Osteoblast (primary cell): ENCODE data around the gene IRS2. TPM values are rescaled to one million over a fixed set of nuclear protein-coding genes. Genes with fewer than 3 reads are reported as not detected.

Source experiments
- DNase-seq: peaks from one replicate; pipeline ENCODE4 v3.0.0; 2011; ENCODE audit warnings: low spot score, mixed read lengths; ENCODE audit not compliant: insufficient read length; ENCODE audit errors: missing footprints
- H2AFZ ChIP-seq: 2 replicates; pipeline ENCODE4 v1.6.0; 2011; ENCODE audit warnings: mild to moderate bottlenecking, low read length
- H3K27ac ChIP-seq: 2 replicates; pipeline ENCODE4 v1.5.1; 2011; ENCODE audit warnings: mild to moderate bottlenecking, low read depth, low read length, moderate library complexity
- H3K27me3 ChIP-seq: 2 replicates; pipeline ENCODE4 v1.6.0; 2012; ENCODE audit warnings: mild to moderate bottlenecking, control low read depth, inconsistent platforms, low read length, moderate library complexity; ENCODE audit not compliant: insufficient read depth
- H3K36me3 ChIP-seq: 2 replicates; pipeline ENCODE4 v1.5.1; 2011; ENCODE audit warnings: mild to moderate bottlenecking, low read length, control low read depth, moderate library complexity; ENCODE audit not compliant: insufficient read depth
- H3K4me1 ChIP-seq: 2 replicates; pipeline ENCODE4 v1.5.1; 2011; ENCODE audit warnings: mild to moderate bottlenecking, low read length, control low read depth, moderate library complexity; ENCODE audit not compliant: insufficient read depth
- H3K4me2 ChIP-seq: 2 replicates; pipeline ENCODE4 v1.6.0; 2011; ENCODE audit warnings: mild to moderate bottlenecking, low read length; ENCODE audit not compliant: insufficient read depth
- H3K4me3 ChIP-seq: fragments of 200-600 bp; sonication (generic); 3 replicates; pipeline ENCODE4 v1.5.1; 2012; ENCODE audit warnings: mild to moderate bottlenecking, low read length, inconsistent platforms; ENCODE audit not compliant: insufficient read depth
- H3K79me2 ChIP-seq: 2 replicates; pipeline ENCODE4 v1.6.0; 2012; ENCODE audit warnings: mild to moderate bottlenecking, low read length, control low read depth, inconsistent platforms; ENCODE audit not compliant: insufficient read depth
- H3K9me3 ChIP-seq: 2 replicates; pipeline ENCODE4 v1.5.1; 2011; ENCODE audit warnings: low read depth, low read length, control low read depth
- H4K20me1 ChIP-seq: 2 replicates; pipeline ENCODE4 v1.6.0; 2012; ENCODE audit warnings: mild to moderate bottlenecking, low read length, control low read depth; ENCODE audit not compliant: insufficient read depth
- CTCF ChIP-seq: IDR thresholded peaks from 2 replicates; pipeline ENCODE4 v1.5.1; 2011; ENCODE audit warnings: mild to moderate bottlenecking, low read depth, low read length, moderate library complexity; ENCODE audit errors: extremely low read depth
- total RNA-seq: library from RNA; depleted of rRNA; stranded (reverse); fragments of >200 nt; gene quantifications from 2 replicates; pipeline ENCODE4 v1.2.3, GENCODE V29; 2012

IRS2 gene
- total RNA-seq, 1 donor, result 8.3 TPM

DNA sequence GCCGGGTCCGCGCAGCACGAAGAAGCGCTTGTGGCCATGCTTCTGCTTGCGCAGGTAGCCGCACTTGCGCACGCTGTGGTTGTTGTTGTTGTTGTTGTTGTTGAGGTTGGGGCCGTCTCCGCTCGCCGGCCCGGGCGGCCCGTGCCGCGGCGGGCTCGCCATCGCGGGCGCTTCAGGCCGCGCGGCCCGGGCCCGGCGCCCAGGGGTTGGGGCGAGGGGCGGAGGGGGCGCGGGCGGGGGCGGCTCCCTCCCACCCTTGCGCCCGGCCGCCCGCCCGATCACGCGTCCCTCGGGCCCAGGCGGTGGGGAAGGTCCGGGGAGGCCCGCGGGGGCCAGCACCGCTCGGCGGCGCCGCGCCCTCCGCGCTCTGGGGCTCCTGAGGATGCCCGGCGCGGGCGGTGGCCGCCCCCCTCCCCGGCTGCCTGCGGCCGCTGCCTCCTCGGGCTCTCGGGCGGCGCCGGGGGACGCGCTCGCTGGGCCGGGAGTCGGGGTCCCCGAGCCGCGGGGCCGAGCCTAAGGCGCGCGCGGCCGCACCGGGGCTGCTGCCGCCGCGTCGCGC lies 412 bp downstream of the IRS2 start:
- Histone ChIP-seq H3K9me3 (no peaks in the 10 kb centered on the region), H3K27me3 (peaks cover 35% of the 10 kb centered on the region), H3K79me2 (peaks cover 6% of the 10 kb centered on the region), H2AFZ (no peak overlapping the region), H4K20me1 (no peaks in the 10 kb centered on the region), H3K27ac (no peak overlapping the region), H3K4me1 (no peaks in the 10 kb centered on the region), H3K4me2 (peak overlapping the region; percentile 60), H3K36me3 (no peaks in the 10 kb centered on the region), H3K4me3 (peak overlapping the region; percentile 76)
- peak; percentile 88 for DNase-seq
- no peak for TF ChIP-seq CTCF

- Histone ChIP-seq H3K4me2 (peak overlapping the region; percentile 36), H3K4me1 (no peaks in the 10 kb centered on the region), H3K27me3 (peaks cover 33% of the 10 kb centered on the region), H3K27ac (no peak overlapping the region), H3K4me3 (peak overlapping the region; percentile 64), H2AFZ (peak overlapping the region; percentile 47), H3K36me3 (no peaks in the 10 kb centered on the region), H3K9me3 (no peaks in the 10 kb centered on the region), H3K79me2 (peaks cover 9% of the 10 kb centered on the region), H4K20me1 (no peaks in the 10 kb centered on the region)
- DNase-seq, result peak; percentile 87
- no peak for TF ChIP-seq CTCF
These were observed 1.1 kb downstream of the IRS2 start for GRCh38 chr13:109785141-109785891.

- Histone ChIP-seq H2AFZ (no peak overlapping the region), H3K79me2 (peaks cover 15% of the 10 kb centered on the region), H3K4me2 (peak overlapping the region; percentile 23), H3K36me3 (no peaks in the 10 kb centered on the region), H3K4me1 (no peaks in the 10 kb centered on the region), H4K20me1 (no peaks in the 10 kb centered on the region), H3K27ac (no peak overlapping the region), H3K9me3 (no peaks in the 10 kb centered on the region), H3K27me3 (peaks cover 28% of the 10 kb centered on the region), H3K4me3 (peak overlapping the region; percentile 64)
- DNase-seq, result peak; percentile 99
- peak; percentile 32 for TF ChIP-seq CTCF
These were observed 1.7 kb downstream of the IRS2 start for GRCh38 chr13:109784590-109785140.
